ENCODE data around the gene TNFAIP3. TPM values are rescaled to one million over a fixed set of nuclear protein-coding genes. Genes with fewer than 3 reads are reported as not detected.

Gene TNFAIP3
- total RNA-seq, 1 donor from 2014 or later, result 16.8 TPM

DNA sequence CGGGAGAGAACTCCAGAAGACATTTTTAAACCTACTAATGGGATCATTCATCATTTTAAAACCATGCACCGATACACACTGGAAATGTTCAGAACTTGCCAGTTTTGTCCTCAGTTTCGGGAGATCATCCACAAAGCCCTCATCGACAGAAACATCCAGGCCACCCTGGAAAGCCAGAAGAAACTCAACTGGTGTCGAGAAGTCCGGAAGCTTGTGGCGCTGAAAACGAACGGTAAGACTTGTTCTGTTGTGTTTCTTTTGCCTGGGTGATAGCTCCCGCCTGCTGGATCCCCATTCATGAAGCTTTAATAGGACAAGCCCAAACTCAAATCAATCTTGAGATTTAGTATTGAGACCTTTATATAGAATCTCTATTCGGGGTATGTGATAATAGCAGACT is 4.2 kb downstream of the TNFAIP3 start:
- no peak overlapping the region for H3K4me3 Mint-ChIP-seq (ENCODE audit: unreplicated experiment)

DNA sequence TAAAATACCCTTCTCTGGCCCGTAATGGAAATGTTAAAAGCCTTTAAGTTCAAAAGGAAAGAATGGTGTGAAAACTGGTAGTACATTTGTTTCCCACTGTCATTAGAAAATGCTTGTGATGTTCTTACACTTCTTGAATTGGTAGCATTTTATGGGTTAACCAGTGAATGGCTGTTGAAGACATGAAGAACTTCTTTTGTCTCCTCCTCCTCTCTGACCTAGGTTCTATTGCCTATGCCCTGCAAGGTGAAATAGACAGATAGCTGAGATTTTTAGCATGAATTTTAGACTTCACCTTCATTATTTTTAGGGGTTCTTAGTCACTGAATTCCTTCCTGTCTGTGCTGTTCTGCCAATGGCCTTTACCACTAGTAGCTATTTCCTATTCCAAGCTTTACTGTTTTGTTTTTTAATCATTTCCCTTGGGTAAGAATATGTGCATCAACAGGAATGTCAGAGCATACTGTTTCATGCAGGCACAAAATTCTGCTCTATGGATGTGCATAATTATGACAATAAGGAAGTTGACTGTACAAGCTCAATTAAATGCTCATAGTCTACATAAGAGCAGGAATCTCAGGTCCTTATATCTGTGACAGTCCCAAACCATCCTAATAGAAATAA is 4.9 kb downstream of the TNFAIP3 start:
- peaks cover 44% of the 10 kb centered on the region for H3K79me2 ChIP-seq (ENCODE audit: insufficient read depth, low read length)
- no peak overlapping the region for H3K4me3 Mint-ChIP-seq (ENCODE audit: unreplicated experiment)
- peak overlapping the region; percentile 89 for H3K4me2 ChIP-seq (ENCODE audit: low read length)
- H3K27ac ChIP-seq (ENCODE audit: low read depth, low read length), result peak overlapping the region; percentile 12
- no peaks in the 10 kb centered on the region for H3K27me3 Mint-ChIP-seq (ENCODE audit: low read depth, unreplicated experiment)
- H2AFZ ChIP-seq (ENCODE audit: low read depth, low read length), result no peak overlapping the region
- peak overlapping the region; percentile 15 for H3K4me3 ChIP-seq (ENCODE audit: insufficient read depth, low read depth, low read length)
- no peak for TF ChIP-seq CTCF (IDR thresholded peaks at IDR 0.05; ENCODE audit: insufficient read depth, low read depth, low read length)
- no peak for TF ChIP-seq EZH2 (IDR thresholded peaks at IDR 0.05; ENCODE audit: insufficient read depth, low read length)
- no peaks in the 10 kb centered on the region for H3K27me3 ChIP-seq (ENCODE audit: insufficient read depth, low read length)
- H3K36me3 ChIP-seq (ENCODE audit: insufficient read depth, low read length), result peaks cover 22% of the 10 kb centered on the region
- no peak overlapping the region for H3K27ac Mint-ChIP-seq (ENCODE audit: unreplicated experiment)
- no peaks in the 10 kb centered on the region for H3K9me3 ChIP-seq (ENCODE audit: insufficient read depth, low read depth, low read length)
- no peak overlapping the region for H3K9ac ChIP-seq (ENCODE audit: low read length)
- peaks cover 37% of the 10 kb centered on the region for H3K4me1 Mint-ChIP-seq (ENCODE audit: low read depth, unreplicated experiment)
- FAIRE-seq, result peak; percentile 50
- H3K36me3 Mint-ChIP-seq (ENCODE audit: low read depth, unreplicated experiment), result peaks cover 8% of the 10 kb centered on the region
- DNase-seq (ENCODE audit: low read depth), result no peak
- no peaks in the 10 kb centered on the region for H3K9me3 Mint-ChIP-seq (ENCODE audit: unreplicated experiment)
- H4K20me1 ChIP-seq (ENCODE audit: insufficient read depth, low read length), result peaks cover 13% of the 10 kb centered on the region
- H3K4me1 ChIP-seq (ENCODE audit: insufficient read depth, low read length), result peaks cover 31% of the 10 kb centered on the region

More for the DNA sequence above, 4.2 kb downstream of the TNFAIP3 start:
- H3K4me2 ChIP-seq (ENCODE audit: low read length), result peak overlapping the region; percentile 89
- H3K79me2 ChIP-seq (ENCODE audit: insufficient read depth, low read length), result peaks cover 44% of the 10 kb centered on the region
- no peak overlapping the region for H3K4me3 ChIP-seq (ENCODE audit: insufficient read depth, low read depth, low read length)
- no peaks in the 10 kb centered on the region for H3K9me3 Mint-ChIP-seq (ENCODE audit: unreplicated experiment)
- no peak overlapping the region for H3K9ac ChIP-seq (ENCODE audit: low read length)
- H3K36me3 ChIP-seq (ENCODE audit: insufficient read depth, low read length), result peaks cover 16% of the 10 kb centered on the region
- H3K9me3 ChIP-seq (ENCODE audit: insufficient read depth, low read depth, low read length), result no peaks in the 10 kb centered on the region
- no peak for FAIRE-seq
- H4K20me1 ChIP-seq (ENCODE audit: insufficient read depth, low read length), result peaks cover 13% of the 10 kb centered on the region
- no peaks in the 10 kb centered on the region for H3K27me3 ChIP-seq (ENCODE audit: insufficient read depth, low read length)
- H3K27ac Mint-ChIP-seq (ENCODE audit: unreplicated experiment), result no peak overlapping the region
- no peaks in the 10 kb centered on the region for H3K27me3 Mint-ChIP-seq (ENCODE audit: low read depth, unreplicated experiment)
- no peak for DNase-seq (ENCODE audit: low read depth)
- peaks cover 39% of the 10 kb centered on the region for H3K4me1 Mint-ChIP-seq (ENCODE audit: low read depth, unreplicated experiment)
- H2AFZ ChIP-seq (ENCODE audit: low read depth, low read length), result no peak overlapping the region
- H3K36me3 Mint-ChIP-seq (ENCODE audit: low read depth, unreplicated experiment), result peaks cover 6% of the 10 kb centered on the region
- H3K27ac ChIP-seq (ENCODE audit: low read depth, low read length), result no peak overlapping the region
- H3K4me1 ChIP-seq (ENCODE audit: insufficient read depth, low read length), result peaks cover 33% of the 10 kb centered on the region
- TF ChIP-seq CTCF (IDR thresholded peaks at IDR 0.05; ENCODE audit: insufficient read depth, low read depth, low read length) (no peak), EZH2 (IDR thresholded peaks at IDR 0.05; ENCODE audit: insufficient read depth, low read length) (no peak)

DNA sequence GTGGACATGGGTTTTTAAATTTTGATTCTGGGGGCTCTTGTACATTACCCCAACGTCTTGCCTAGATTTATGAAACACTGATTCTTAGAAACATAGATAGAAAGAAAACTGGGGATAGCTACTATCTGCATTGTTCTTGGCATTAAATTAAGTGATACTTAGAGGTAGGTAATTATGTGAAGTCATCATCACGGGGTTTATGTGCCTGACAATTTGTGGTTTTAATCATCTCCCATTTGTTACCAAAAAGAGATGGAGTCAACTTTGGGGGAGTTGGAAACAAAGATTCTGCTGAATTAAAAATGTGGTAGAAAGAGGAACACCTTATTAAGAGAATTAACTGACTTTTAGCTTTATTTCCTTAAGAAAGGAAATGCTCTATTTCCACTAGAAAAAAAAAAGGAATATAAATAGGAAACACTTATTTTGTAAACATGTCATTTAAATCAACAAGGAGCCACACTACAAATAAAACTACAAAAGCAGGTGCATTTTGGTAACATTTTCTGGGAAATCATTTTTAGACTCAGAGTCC is 5.6 kb downstream of the TNFAIP3 start:
- no peaks in the 10 kb centered on the region for H3K27me3 Mint-ChIP-seq (ENCODE audit: low read depth, unreplicated experiment)
- H3K4me2 ChIP-seq (ENCODE audit: low read length), result peak overlapping the region; percentile 89
- H3K4me3 ChIP-seq (ENCODE audit: insufficient read depth, low read depth, low read length), result peak overlapping the region; percentile 15
- DNase-seq (ENCODE audit: low read depth) (no peak), FAIRE-seq (no peak)
- H3K9me3 Mint-ChIP-seq (ENCODE audit: unreplicated experiment), result no peaks in the 10 kb centered on the region
- peak overlapping the region; percentile 3 for H3K9ac ChIP-seq (ENCODE audit: low read length)
- no peaks in the 10 kb centered on the region for H3K27me3 ChIP-seq (ENCODE audit: insufficient read depth, low read length)
- peaks cover 11% of the 10 kb centered on the region for H3K36me3 Mint-ChIP-seq (ENCODE audit: low read depth, unreplicated experiment)
- H3K9me3 ChIP-seq (ENCODE audit: insufficient read depth, low read depth, low read length), result no peaks in the 10 kb centered on the region
- H3K79me2 ChIP-seq (ENCODE audit: insufficient read depth, low read length), result peaks cover 41% of the 10 kb centered on the region
- TF ChIP-seq CTCF (IDR thresholded peaks at IDR 0.05; ENCODE audit: insufficient read depth, low read depth, low read length) (no peak), EZH2 (IDR thresholded peaks at IDR 0.05; ENCODE audit: insufficient read depth, low read length) (no peak)
- peak overlapping the region; percentile 16 for H3K27ac ChIP-seq (ENCODE audit: low read depth, low read length)
- peaks cover 13% of the 10 kb centered on the region for H4K20me1 ChIP-seq (ENCODE audit: insufficient read depth, low read length)
- no peak overlapping the region for H2AFZ ChIP-seq (ENCODE audit: low read depth, low read length)
- peaks cover 37% of the 10 kb centered on the region for H3K4me1 Mint-ChIP-seq (ENCODE audit: low read depth, unreplicated experiment)
- H3K4me1 ChIP-seq (ENCODE audit: insufficient read depth, low read length), result peaks cover 31% of the 10 kb centered on the region
- H3K4me3 Mint-ChIP-seq (ENCODE audit: unreplicated experiment), result no peak overlapping the region
- no peak overlapping the region for H3K27ac Mint-ChIP-seq (ENCODE audit: unreplicated experiment)
- H3K36me3 ChIP-seq (ENCODE audit: insufficient read depth, low read length), result peaks cover 29% of the 10 kb centered on the region

All from astrocyte (in vitro differentiated cells and primary cell).